Measurements from ENCODE around the gene ATG101. TPM values are rescaled to one million over a fixed set of nuclear protein-coding genes. Genes with fewer than 3 reads are reported as not detected.

Gene ATG101
- total RNA-seq (2011; cell fraction: chromatin; rRNA removed; ENCODE audit: low replicate concordance) = 24.2 and 53.2 TPM in 2 replicates
- total RNA-seq (2011; cell fraction: nucleolus; rRNA removed) = 52.9 and 58.2 TPM in 2 replicates
- total RNA-seq (2011; cell fraction: nucleoplasm; rRNA removed) = 34.3 and 38.9 TPM in 2 replicates
- total RNA-seq (2014; rRNA removed) = 50.5 and 52.4 TPM in 2 replicates
- 15.0 and 20.8 TPM in 2 replicates for total RNA-seq (2014; rRNA removed; fragmentation: Illumina TruSeq; extraction: Trizol)
- total RNA-seq (2015; rRNA removed; fragmentation: Illumina TruSeq; extraction: Trizol) = 29.7 and 31.8 TPM in 2 replicates
- total RNA-seq (2021) = 38.0 and 38.1 TPM in 2 replicates
- polyA plus RNA-seq (2011; rRNA removed) = 40.0 and 44.4 TPM in 2 replicates
- 44.9 and 61.0 TPM in 2 replicates for polyA plus RNA-seq (2011; cell fraction: cytosol; rRNA removed)
- polyA plus RNA-seq (2011; cell fraction: nucleus; rRNA removed) = 29.2 and 42.6 TPM in 2 replicates
- polyA plus RNA-seq (2012) = 36.2 and 43.3 TPM in 2 replicates
- polyA plus RNA-seq (2014; fragmentation: Illumina TruSeq; extraction: Trizol) = 29.1 and 34.1 TPM in 2 replicates
- 1 to 10 TPM; 2.9 to 3.9 TPM for polyA plus RNA-seq (2014; fragmentation: Nextera tagmentation; extraction: Ambion mirVana)
- 39.9 and 42.9 TPM in 2 replicates for polyA plus RNA-seq (2014; rRNA removed)
- 36.0 and 46.8 TPM in 2 replicates for polyA minus RNA-seq (2011; rRNA and poly(A)+ RNA removed)
- 12.4 and 14.5 TPM in 2 replicates for polyA minus RNA-seq (2011; cell fraction: cytosol; rRNA and poly(A)+ RNA removed)
- polyA minus RNA-seq (2011; cell fraction: nucleus; rRNA and poly(A)+ RNA removed) = 16.6 and 19.2 TPM in 2 replicates
- percentile 87 among the genes with signal in this experiment for Bru-seq, nascent RNA
- BruChase-seq, experiment 1, labeled RNA remaining after a 2-hour chase = percentile 76 among the genes with signal in this experiment
- BruChase-seq, experiment 2, labeled RNA remaining after a 6-hour chase = percentile 75 among the genes with signal in this experiment
- long read RNA-seq, experiment 1, transcript ATG101-201 (4 exons, 1,439 nt) = major isoform, 73 of 93 reads
- long read RNA-seq, experiment 1, transcript ATG101-207 (4 exons, 846 nt) = minor isoform, 6 of 93 reads
- long read RNA-seq, experiment 1, partial matches to known transcripts = 6 of 93 reads
- long read RNA-seq, experiment 1, other reads (novel, unspliced or antisense) = 8 of 93 reads
- long read RNA-seq, experiment 2, transcript ATG101-207 (4 exons, 846 nt) = minor isoform, 5 of 57 reads
- long read RNA-seq, experiment 2, transcript ATG101-201 (4 exons, 1,439 nt) = major isoform, 39 of 57 reads
- long read RNA-seq, experiment 2, partial matches to known transcripts = 7 of 57 reads
- long read RNA-seq, experiment 2, other reads (novel, unspliced or antisense) = 6 of 57 reads
- long read RNA-seq, experiment 3, transcript ATG101-201 (4 exons, 1,439 nt) = major isoform, 46 of 53 reads
- long read RNA-seq, experiment 3, partial matches to known transcripts = 3 of 53 reads
- long read RNA-seq, experiment 3, other reads (novel, unspliced or antisense) = 1 of 53 reads

GRCh38 chr12:52069327-52070184, at the start of gene ATG101:
Gene ATG101 (plus strand): TSS chr12:52069978. CDS start chr12:52073651, 3,673 bp downstream.
- ATAC-seq (peak; percentile 98), DNase-seq (ENCODE audit: extremely low read depth in 1 of 4, low spot score in 3 of 4) (peak; percentile 89 to 95 (median 93)), FAIRE-seq (peak; percentile 99)
- peak within 1 kb of the TSS; percentile 65 for H3K4me3 ChIP-seq
- peaks cover 0 to 4% of the 10 kb centered on the region in 2 experiments; a peak in 2 of 5 replicates for H3K27me3 ChIP-seq (ENCODE audit: control insufficient read depth in 2 of 2, insufficient read depth in 2 of 2, low read length in 2 of 2)
- H3K36me3 ChIP-seq (ENCODE audit: control insufficient read depth, insufficient read depth, low read length) = peaks cover 28% of the 10 kb centered on the region
- peak within 1 kb of the TSS; percentile 96 for H3K4me2 ChIP-seq (ENCODE audit: insufficient read depth, low read length)
- CTCF ChIA-PET (ENCODE audit: low intra/inter-chr PET ratio) = interaction anchor here (1.5 to 2.3 kb wide), 2 partner anchors 13 to 44 kb away, joined by 5 to 18 read pairs; no protein-coding TSS in a partner anchor
- WGBS (ENCODE audit: insufficient coverage, low coverage, missing lambda C conversion rate) = under 1% methylated on average over 53 of the region's 60 CpGs
- peak within 1 kb of the TSS; percentile 87 for H3K27ac ChIP-seq (ENCODE audit: extremely low read depth, low read depth, low read length)
- H3K9me1 ChIP-seq (ENCODE audit: control insufficient read depth, insufficient read depth, low read length) = no peaks in the 10 kb centered on the region
- POLR2A ChIA-PET = interaction anchor here (0.6 to 5.6 kb wide), 11 partner anchors 9 to 59 kb away, joined by 3 to 23 read pairs (median 5); partner anchors contain the start of genes NR4A1 and SMIM41
- H3K79me2 ChIP-seq (ENCODE audit: control insufficient read depth, insufficient read depth, low read length) = peaks cover 39% of the 10 kb centered on the region
- peak within 1 kb of the TSS; percentile 96 for H2AFZ ChIP-seq (ENCODE audit: low read depth, low read length)
- no peaks in the 10 kb centered on the region for H3K9me3 ChIP-seq (replicated peaks; ENCODE audit: control insufficient read depth, insufficient read depth, low read depth, low read length)
- in situ Hi-C loops (cut with MboI) = no loop called here
- peak within 1 kb of the TSS; percentile 79 to 97 for H3K9ac ChIP-seq (ENCODE audit: insufficient read depth in 1 of 2, low read depth in 2 of 2, low read length in 2 of 2)
- intact Hi-C loops (cut with micrococcal nuclease) = loop anchor here (1.0 kb wide), 1 partner anchor 44 kb away; no protein-coding TSS in a partner anchor
- BruUV-seq (replicated peaks) = no TSS peak
- peaks cover 9 to 16% of the 10 kb centered on the region in 2 experiments for H3K4me1 ChIP-seq (replicated peaks in 1 of 2; ENCODE audit: control insufficient read depth in 2 of 2, insufficient read depth in 2 of 2, low read length in 2 of 2)
- peaks cover 9% of the 10 kb centered on the region; the same call in 1 of the 2 replicates for H4K20me1 ChIP-seq (replicated peaks; ENCODE audit: control insufficient read depth, insufficient read depth, low read length)
- TF ChIP-seq ZNF655 (CRISPR knock-in tag; IDR thresholded peaks at IDR 0.05) (no peak), AFF1 (IDR thresholded peaks at IDR 0.05; ENCODE audit: low read depth in 1 of 2, partially characterized antibody in 2 of 2) (peak in 1 of 2 experiments; percentile 51), ZNF639 (CRISPR knock-in tag; conservative IDR thresholded peaks at IDR 0.05 in 1 of 2, IDR thresholded peaks at IDR 0.05 in 1 of 2) (0 out of 4 replicates have a peak, but pooled peaks of 1 of the 2 experiments have one; percentile 59), SUPT5H (IDR thresholded peaks at IDR 0.05) (peak; percentile 84)

Measured in K562 (cell line).